HCT116 (cell line): ENCODE results near the gene ZNF276. TPM values are rescaled to one million over a fixed set of nuclear protein-coding genes. Genes with fewer than 3 reads are reported as not detected.

Experiments used
- ATAC-seq: fragments of 200-7000 bp; cut with Tn5 transposase; 2 replicates; pipeline ENCODE4 v1.9.1; 2020; ENCODE audit warnings: mild to moderate bottlenecking, moderate library complexity
- BruUV-seq: library from RNA; stranded (reverse); fragments of 400-500 nt; replicated peaks from 2 replicates; lab custom pipeline; 2021; lab: Mats Ljungman, UMichigan
- CTCF ChIA-PET: fragments of 300-600 bp; sonication (Branson Sonifier 250); formaldehyde crosslinking; loops from one replicate; lab custom pipeline; 2021; ENCODE audit warnings: antibody characterized with exemption; lab: Charles Lee
- POLR2A ChIA-PET: fragments of 300-600, 350-600 bp; sonication (Branson Sonifier 250); formaldehyde crosslinking; loops from one replicate; lab custom pipeline; 2021; ENCODE audit warnings: antibody characterized with exemption; lab: Charles Lee
- RAD21 ChIA-PET, 2 experiments: fragments of 300-600 bp; sonication (Branson Sonifier 250); formaldehyde crosslinking; loops; one replicate each; lab custom pipeline; 2023; ENCODE audit warnings: low total read pairs in 2 of 2; ENCODE audit not compliant: uncharacterized antibody in 2 of 2, unreplicated experiment in 2 of 2, low non-redundant PET in 1 of 2; lab: Charles Lee
- DNase-seq: peaks from one replicate; pipeline ENCODE4 v3.0.0-alpha.2; 2010; ENCODE audit warnings: low read depth, low spot score
- H2AFZ ChIP-seq: fragments of 200-600 bp; shearing (Covaris generic), sonication (generic); 2 replicates; pipeline ENCODE4 v1.6.1; 2017; ENCODE audit warnings: low read depth, mixed run types, mixed read lengths, antibody characterized with exemption, low read length; ENCODE audit not compliant: poor library complexity, severe bottlenecking
- H3K27ac ChIP-seq: 2 replicates; pipeline ENCODE4 v1.5.1; 2012; ENCODE audit warnings: low read depth, low read length
- H3K27me3 ChIP-seq: fragments of 200-600 bp; sonication (generic); 2 replicates; pipeline ENCODE4 v1.6.1; 2016; ENCODE audit warnings: mixed run types, low read length, mixed read lengths; ENCODE audit not compliant: insufficient read depth
- H3K36me3 ChIP-seq, 2 experiments: fragments of 200-500 bp in 1 of 2; fragments of 200-600 bp in 1 of 2; sonication (Bioruptor generic) in 1 of 2; sonication (generic) in 1 of 2; 2 replicates each; pipeline versions ENCODE4 v1.5.1 to v1.6.1; 2014 to 2016; ENCODE audit warnings: low read length in 2 of 2, inconsistent platforms in 1 of 2, mixed read lengths in 1 of 2, mixed run types in 1 of 2; ENCODE audit not compliant: insufficient read depth in 2 of 2, control insufficient read depth in 1 of 2
- H3K4me1 ChIP-seq, 2 experiments: fragments of 200-600 bp in 1 of 2; sonication (generic) in 1 of 2; 2 replicates each; pipeline versions ENCODE4 v1.5.1 to v1.6.1; 2012 to 2017; ENCODE audit warnings: low read length in 2 of 2, inconsistent platforms in 1 of 2, mild to moderate bottlenecking in 1 of 2, mixed read lengths in 1 of 2, mixed run types in 1 of 2, moderate library complexity in 1 of 2; ENCODE audit not compliant: insufficient read depth in 2 of 2, control insufficient read depth in 1 of 2
- H3K4me2 ChIP-seq: fragments of 200-600 bp; sonication (generic); 2 replicates; pipeline ENCODE4 v1.6.1; 2017; ENCODE audit warnings: mixed run types, low read length, mixed read lengths
- H3K4me3 ChIP-seq, 2 experiments: fragments of 200-600 bp in 1 of 2; sonication (generic) in 1 of 2; replicated peaks in 1 of 2; 2 replicates each; pipeline ENCODE4 v1.5.1; 2011 to 2016; ENCODE audit warnings: low read length in 2 of 2, control low read depth in 1 of 2, low read depth in 1 of 2, mild to moderate bottlenecking in 1 of 2, mixed read lengths in 1 of 2, mixed run types in 1 of 2
- H3K79me2 ChIP-seq: fragments of 200-600 bp; sonication (generic); 2 replicates; pipeline ENCODE4 v1.6.1; 2017; ENCODE audit warnings: mild to moderate bottlenecking, mixed run types, low read length, moderate library complexity, mixed read lengths; ENCODE audit not compliant: insufficient read depth
- H3K9ac ChIP-seq: fragments of 200-600 bp; sonication (generic); 2 replicates; pipeline ENCODE4 v1.6.1; 2016; ENCODE audit warnings: low read length, mixed read lengths
- H3K9me2 ChIP-seq: fragments of 200-600 bp; sonication (generic), shearing (Covaris generic); 2 replicates; pipeline ENCODE4 v1.6.1; 2017; ENCODE audit warnings: mixed run types, mild to moderate bottlenecking, moderate library complexity; ENCODE audit not compliant: insufficient read depth
- H3K9me3 ChIP-seq, 2 experiments: fragments of 200-500 bp in 1 of 2; fragments of 200-600 bp in 1 of 2; sonication (Bioruptor generic) in 1 of 2; sonication (generic) in 1 of 2; 2 replicates each; pipeline ENCODE4 v1.6.1; 2014 to 2017; ENCODE audit warnings: low read length in 2 of 2, mixed read lengths in 2 of 2, inconsistent platforms in 1 of 2, low read depth in 1 of 2, mild to moderate bottlenecking in 1 of 2, mixed run types in 1 of 2, moderate library complexity in 1 of 2; ENCODE audit not compliant: control insufficient read depth in 1 of 2, insufficient read depth in 1 of 2
- H4K20me1 ChIP-seq: fragments of 200-600 bp; sonication (generic), shearing (Covaris generic); 2 replicates; pipeline ENCODE4 v1.6.1; 2017; ENCODE audit warnings: mixed run types, mild to moderate bottlenecking, moderate library complexity; ENCODE audit not compliant: insufficient read depth
- CBX3 ChIP-seq: IDR thresholded peaks from 2 replicates; pipeline ENCODE4 v1.6.1; 2012; ENCODE audit warnings: low read depth
- CEBPB ChIP-seq: IDR thresholded peaks from 2 replicates; pipeline ENCODE4 v1.6.1; 2012; ENCODE audit warnings: low read depth
- EGR1 ChIP-seq: IDR thresholded peaks from 2 replicates; pipeline ENCODE4 v1.6.1; 2012; ENCODE audit warnings: low read depth
- ELF1 ChIP-seq: IDR thresholded peaks from 2 replicates; pipeline ENCODE4 v1.6.1; 2012; ENCODE audit warnings: low read depth, borderline replicate concordance
- EZH2phosphoT487 ChIP-seq: fragments of 200-600 bp; IDR thresholded peaks from 2 replicates; pipeline ENCODE4 v1.6.1; 2018; ENCODE audit warnings: antibody characterized with exemption, borderline replicate concordance
- FOSL1 ChIP-seq: IDR thresholded peaks from 2 replicates; pipeline ENCODE4 v1.6.1; 2012; ENCODE audit warnings: low read depth
- JUND ChIP-seq: IDR thresholded peaks from 2 replicates; pipeline ENCODE4 v1.6.1; 2012
- POLR2A ChIP-seq: IDR thresholded peaks from 2 replicates; pipeline ENCODE4 v1.7.0; 2011; ENCODE audit warnings: borderline replicate concordance; ENCODE audit not compliant: insufficient read depth, insufficient read length; ENCODE audit errors: extremely low read depth
- POLR2AphosphoS5 ChIP-seq: IDR thresholded peaks from 2 replicates; pipeline ENCODE4 v1.6.1; 2011; ENCODE audit warnings: mild to moderate bottlenecking, low read depth, low read length, moderate library complexity
- RAD21 ChIP-seq: IDR thresholded peaks from 2 replicates; pipeline ENCODE4 v1.6.1; 2012; ENCODE audit warnings: low read depth, mild to moderate bottlenecking
- SIN3A ChIP-seq: IDR thresholded peaks from 2 replicates; pipeline ENCODE4 v1.6.1; 2012; ENCODE audit warnings: low read depth
- SP1 ChIP-seq: IDR thresholded peaks from 2 replicates; pipeline ENCODE4 v1.6.1; 2012; ENCODE audit warnings: low read depth
- SRF ChIP-seq: IDR thresholded peaks from 2 replicates; pipeline ENCODE4 v1.6.1; 2012; ENCODE audit warnings: low read depth
- YY1 ChIP-seq: IDR thresholded peaks from 2 replicates; pipeline ENCODE4 v1.6.1; 2011; ENCODE audit warnings: low read length, low read depth, moderate library complexity, mild to moderate bottlenecking; ENCODE audit not compliant: insufficient replicate concordance; ENCODE audit errors: extremely low read depth
- intact Hi-C: fragments of 100-400 bp; cut with micrococcal nuclease; formaldehyde crosslinking; loops from 2 replicates; pipeline ENCODE4 v1.10.0; 2022
- total RNA-seq: library from RNA; stranded (reverse); gene quantifications from one replicate; pipeline ENCODE4 v1.2.1, GENCODE V29; 2021; ENCODE audit not compliant: unreplicated experiment
- TF ChIP-seq, protein P1 (sequence below): IDR thresholded peaks from 2 replicates; pipeline ENCODE4 v1.6.1; 2012
- TF ChIP-seq, protein P2 (sequence below): IDR thresholded peaks from 2 replicates; pipeline ENCODE4 v1.6.1; 2012; ENCODE audit warnings: low read depth
- TF ChIP-seq, protein P3 (sequence below), 3 experiments: fragments of 200-600 bp in 1 of 3; sonication (generic) in 1 of 3; IDR thresholded peaks in 2 of 3; conservative IDR thresholded peaks in 1 of 3; 2 replicates each; pipeline ENCODE4 v1.5.1; 2012 to 2017; ENCODE audit warnings: low read depth in 2 of 3, low read length in 2 of 3, antibody characterized with exemption in 1 of 3, borderline replicate concordance in 1 of 3, control low read depth in 1 of 3, mild to moderate bottlenecking in 1 of 3, mixed read lengths in 1 of 3, mixed run types in 1 of 3, moderate library complexity in 1 of 3; ENCODE audit not compliant: insufficient read depth in 1 of 3
- TF ChIP-seq, protein P4 (sequence below): IDR thresholded peaks from 2 replicates; pipeline ENCODE4 v1.6.1; 2012
- TF ChIP-seq, protein P5 (sequence below): IDR thresholded peaks from 2 replicates; pipeline ENCODE4 v1.6.1; 2011; ENCODE audit warnings: mild to moderate bottlenecking, low read length, moderate library complexity; ENCODE audit not compliant: insufficient replicate concordance; ENCODE audit errors: extremely low read depth

The ZNF276 gene
- total RNA-seq, 1 experiment from 2014 or later, result 49.9 TPM

DNA sequence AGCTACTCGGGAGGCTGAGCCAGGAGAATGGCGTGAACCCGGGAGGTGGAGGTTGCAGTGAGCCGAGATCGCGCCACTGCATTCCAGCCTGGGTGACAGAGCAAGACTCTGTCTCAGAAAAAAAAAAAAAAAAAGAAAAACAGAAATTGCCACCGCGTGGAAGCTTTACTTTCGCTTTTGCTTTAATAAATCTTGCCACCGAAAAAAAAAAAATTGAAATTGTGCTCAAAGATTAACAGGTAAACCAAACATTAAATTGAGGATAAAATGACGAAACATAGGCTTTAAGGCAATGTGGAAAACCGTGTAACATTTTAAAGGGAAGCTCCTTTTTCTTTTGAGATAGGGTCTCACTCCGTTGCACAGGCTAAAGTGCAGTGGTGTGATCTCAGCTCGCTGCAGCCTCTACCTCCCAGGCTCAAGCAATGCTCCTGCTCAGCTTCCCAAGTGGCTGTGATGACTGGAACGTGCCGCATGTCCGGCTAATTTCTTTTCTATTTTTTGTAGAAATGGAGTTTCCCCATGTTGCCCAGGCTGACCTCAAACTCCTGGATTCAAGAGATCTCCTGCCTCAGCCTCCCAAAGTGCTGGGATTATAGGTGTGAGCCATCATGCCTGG lies 40.1 kb downstream of the ZNF276 start:
- no peak overlapping the region for H3K9ac ChIP-seq
- intact Hi-C loops, result no loop called here
- no peaks in the 10 kb centered on the region for H3K9me3 ChIP-seq
- H3K4me3 ChIP-seq, result no peak overlapping the region
- TF ChIP-seq, protein P1, sequence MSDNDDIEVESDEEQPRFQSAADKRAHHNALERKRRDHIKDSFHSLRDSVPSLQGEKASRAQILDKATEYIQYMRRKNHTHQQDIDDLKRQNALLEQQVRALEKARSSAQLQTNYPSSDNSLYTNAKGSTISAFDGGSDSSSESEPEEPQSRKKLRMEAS, result no peak
- TF ChIP-seq EZH2phosphoT487 (no peak), SRF (no peak), SIN3A (no peak), SP1 (no peak), RAD21 (no peak), FOSL1 (no peak), EGR1 (no peak), POLR2A (no peak), CBX3 (no peak), YY1 (no peak), JUND (no peak), CEBPB (no peak), POLR2AphosphoS5 (no peak), ELF1 (no peak)
- TF ChIP-seq, protein P2, sequence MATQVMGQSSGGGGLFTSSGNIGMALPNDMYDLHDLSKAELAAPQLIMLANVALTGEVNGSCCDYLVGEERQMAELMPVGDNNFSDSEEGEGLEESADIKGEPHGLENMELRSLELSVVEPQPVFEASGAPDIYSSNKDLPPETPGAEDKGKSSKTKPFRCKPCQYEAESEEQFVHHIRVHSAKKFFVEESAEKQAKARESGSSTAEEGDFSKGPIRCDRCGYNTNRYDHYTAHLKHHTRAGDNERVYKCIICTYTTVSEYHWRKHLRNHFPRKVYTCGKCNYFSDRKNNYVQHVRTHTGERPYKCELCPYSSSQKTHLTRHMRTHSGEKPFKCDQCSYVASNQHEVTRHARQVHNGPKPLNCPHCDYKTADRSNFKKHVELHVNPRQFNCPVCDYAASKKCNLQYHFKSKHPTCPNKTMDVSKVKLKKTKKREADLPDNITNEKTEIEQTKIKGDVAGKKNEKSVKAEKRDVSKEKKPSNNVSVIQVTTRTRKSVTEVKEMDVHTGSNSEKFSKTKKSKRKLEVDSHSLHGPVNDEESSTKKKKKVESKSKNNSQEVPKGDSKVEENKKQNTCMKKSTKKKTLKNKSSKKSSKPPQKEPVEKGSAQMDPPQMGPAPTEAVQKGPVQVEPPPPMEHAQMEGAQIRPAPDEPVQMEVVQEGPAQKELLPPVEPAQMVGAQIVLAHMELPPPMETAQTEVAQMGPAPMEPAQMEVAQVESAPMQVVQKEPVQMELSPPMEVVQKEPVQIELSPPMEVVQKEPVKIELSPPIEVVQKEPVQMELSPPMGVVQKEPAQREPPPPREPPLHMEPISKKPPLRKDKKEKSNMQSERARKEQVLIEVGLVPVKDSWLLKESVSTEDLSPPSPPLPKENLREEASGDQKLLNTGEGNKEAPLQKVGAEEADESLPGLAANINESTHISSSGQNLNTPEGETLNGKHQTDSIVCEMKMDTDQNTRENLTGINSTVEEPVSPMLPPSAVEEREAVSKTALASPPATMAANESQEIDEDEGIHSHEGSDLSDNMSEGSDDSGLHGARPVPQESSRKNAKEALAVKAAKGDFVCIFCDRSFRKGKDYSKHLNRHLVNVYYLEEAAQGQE, result no peak
- TF ChIP-seq, protein P3, sequence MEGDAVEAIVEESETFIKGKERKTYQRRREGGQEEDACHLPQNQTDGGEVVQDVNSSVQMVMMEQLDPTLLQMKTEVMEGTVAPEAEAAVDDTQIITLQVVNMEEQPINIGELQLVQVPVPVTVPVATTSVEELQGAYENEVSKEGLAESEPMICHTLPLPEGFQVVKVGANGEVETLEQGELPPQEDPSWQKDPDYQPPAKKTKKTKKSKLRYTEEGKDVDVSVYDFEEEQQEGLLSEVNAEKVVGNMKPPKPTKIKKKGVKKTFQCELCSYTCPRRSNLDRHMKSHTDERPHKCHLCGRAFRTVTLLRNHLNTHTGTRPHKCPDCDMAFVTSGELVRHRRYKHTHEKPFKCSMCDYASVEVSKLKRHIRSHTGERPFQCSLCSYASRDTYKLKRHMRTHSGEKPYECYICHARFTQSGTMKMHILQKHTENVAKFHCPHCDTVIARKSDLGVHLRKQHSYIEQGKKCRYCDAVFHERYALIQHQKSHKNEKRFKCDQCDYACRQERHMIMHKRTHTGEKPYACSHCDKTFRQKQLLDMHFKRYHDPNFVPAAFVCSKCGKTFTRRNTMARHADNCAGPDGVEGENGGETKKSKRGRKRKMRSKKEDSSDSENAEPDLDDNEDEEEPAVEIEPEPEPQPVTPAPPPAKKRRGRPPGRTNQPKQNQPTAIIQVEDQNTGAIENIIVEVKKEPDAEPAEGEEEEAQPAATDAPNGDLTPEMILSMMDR (IDR thresholded peaks at IDR 0.05 in 2 of 3, conservative IDR thresholded peaks at IDR 0.05 in 1 of 3; ENCODE audit: borderline replicate concordance in 1 of 3, insufficient read depth in 1 of 3, low read depth in 2 of 3, low read length in 2 of 3), result no peak
- TF ChIP-seq, protein P4, sequence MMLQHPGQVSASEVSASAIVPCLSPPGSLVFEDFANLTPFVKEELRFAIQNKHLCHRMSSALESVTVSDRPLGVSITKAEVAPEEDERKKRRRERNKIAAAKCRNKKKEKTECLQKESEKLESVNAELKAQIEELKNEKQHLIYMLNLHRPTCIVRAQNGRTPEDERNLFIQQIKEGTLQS, result no peak
- TF ChIP-seq, protein P5, sequence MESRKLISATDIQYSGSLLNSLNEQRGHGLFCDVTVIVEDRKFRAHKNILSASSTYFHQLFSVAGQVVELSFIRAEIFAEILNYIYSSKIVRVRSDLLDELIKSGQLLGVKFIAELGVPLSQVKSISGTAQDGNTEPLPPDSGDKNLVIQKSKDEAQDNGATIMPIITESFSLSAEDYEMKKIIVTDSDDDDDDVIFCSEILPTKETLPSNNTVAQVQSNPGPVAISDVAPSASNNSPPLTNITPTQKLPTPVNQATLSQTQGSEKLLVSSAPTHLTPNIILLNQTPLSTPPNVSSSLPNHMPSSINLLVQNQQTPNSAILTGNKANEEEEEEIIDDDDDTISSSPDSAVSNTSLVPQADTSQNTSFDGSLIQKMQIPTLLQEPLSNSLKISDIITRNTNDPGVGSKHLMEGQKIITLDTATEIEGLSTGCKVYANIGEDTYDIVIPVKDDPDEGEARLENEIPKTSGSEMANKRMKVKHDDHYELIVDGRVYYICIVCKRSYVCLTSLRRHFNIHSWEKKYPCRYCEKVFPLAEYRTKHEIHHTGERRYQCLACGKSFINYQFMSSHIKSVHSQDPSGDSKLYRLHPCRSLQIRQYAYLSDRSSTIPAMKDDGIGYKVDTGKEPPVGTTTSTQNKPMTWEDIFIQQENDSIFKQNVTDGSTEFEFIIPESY, result no peak
- ChIA-PET RAD21 (no interaction called here), CTCF (no interaction called here), POLR2A (interaction anchor here (0.5 kb wide), 1 partner anchor 146 kb away, joined by 6 read pairs; no protein-coding TSS in a partner anchor)
- BruUV-seq, result no TSS peak
- peaks cover 44% of the 10 kb centered on the region for H3K79me2 ChIP-seq
- DNase-seq (no peak), ATAC-seq (no peak)
- no peaks in the 10 kb centered on the region for H3K27me3 ChIP-seq
- no peaks in the 10 kb centered on the region for H3K9me2 ChIP-seq
- H3K36me3 ChIP-seq, result peaks cover 61 to 81% of the 10 kb centered on the region in 2 experiments
- H3K4me2 ChIP-seq, result no peak overlapping the region
- H3K27ac ChIP-seq, result no peak overlapping the region
- no peaks in the 10 kb centered on the region; the same call in 1 of the 2 replicates for H4K20me1 ChIP-seq
- no peak overlapping the region for H2AFZ ChIP-seq
- H3K4me1 ChIP-seq, result no peaks in the 10 kb centered on the region
